GM21390 (cell line): ENCODE measurements around the gene SMARCE1.
A peak's percentile ranks its signal among the peaks of the same experiment; 100 is the strongest.

ENCODE experiments used
- ATAC-seq: cut with Tn5 transposase; IDR thresholded peaks from one replicate; pipeline ENCODE4 v1.9.1; 2021; ENCODE audit not compliant: unreplicated experiment

The SMARCE1 gene

GRCh38 chr17:40612599-40613244, 34.9 kb downstream of the SMARCE1 start:
- no peak for ATAC-seq

GRCh38 chr17:40611840-40612474, 35.7 kb downstream of the SMARCE1 start:
- ATAC-seq = no peak

- ATAC-seq = no peak
Observed at GRCh38 chr17:40610359-40610758, 37.3 kb downstream of the SMARCE1 start.

GRCh38 chr17:40608061-40608581, 39.5 kb downstream of the SMARCE1 start:
- ATAC-seq = no peak

GRCh38 chr17:40607641-40608040, 40.0 kb downstream of the SMARCE1 start:
- no peak for ATAC-seq

GRCh38 chr17:40606548-40607353, 40.9 kb downstream of the SMARCE1 start:
- no peak for ATAC-seq

GRCh38 chr17:40605306-40605705, 42.3 kb downstream of the SMARCE1 start:
- ATAC-seq = no peak

- ATAC-seq = no peak
Observed at GRCh38 chr17:40604327-40605080, 43.1 kb downstream of the SMARCE1 start.

GRCh38 chr17:40602445-40603443, 44.9 kb downstream of the SMARCE1 start:
- no peak for ATAC-seq

GRCh38 chr17:40600486-40601046, 47.1 kb downstream of the SMARCE1 start:
- no peak for ATAC-seq

- no peak for ATAC-seq
Observed at GRCh38 chr17:40599468-40599763, 48.2 kb downstream of the SMARCE1 start.

- ATAC-seq = peak; percentile 50
Observed at GRCh38 chr17:40598619-40599467, 48.8 kb downstream of the SMARCE1 start.

- ATAC-seq = no peak
Observed at GRCh38 chr17:40598301-40598618, 49.4 kb downstream of the SMARCE1 start.

GRCh38 chr17:40597556-40598300, 49.9 kb downstream of the SMARCE1 start:
- ATAC-seq = no peak

GRCh38 chr17:40597156-40597555, 50.5 kb downstream of the SMARCE1 start:
- no peak for ATAC-seq

GRCh38 chr17:40596261-40596919, 51.2 kb downstream of the SMARCE1 start:
- ATAC-seq = no peak

GRCh38 chr17:40590742-40591141, 56.9 kb downstream of the SMARCE1 start:
- ATAC-seq = no peak

- ATAC-seq = no peak
Observed at GRCh38 chr17:40588552-40588951, 59.1 kb downstream of the SMARCE1 start.
